ENCODE results near the gene ABCG2.
"Not testable (repeated sequence)": the region's sequence is repeated elsewhere in the genome, so short reads cannot be mapped to it uniquely, and the experiment has no call there.

The ABCG2 gene

GRCh38 chr4:88110826-88111225 lies 47.6 kb downstream of the ABCG2 start:
- no peak for DNase-seq (ENCODE audit: low spot score)

GRCh38 chr4:88109123-88109881 lies 49.1 kb downstream of the ABCG2 start:
- no peak for DNase-seq (ENCODE audit: low spot score)

GRCh38 chr4:88108747-88109122 lies 49.7 kb downstream of the ABCG2 start:
- DNase-seq (ENCODE audit: low spot score), result no peak

GRCh38 chr4:88108108-88108465 lies 50.4 kb downstream of the ABCG2 start:
- not testable (repeated sequence) for DNase-seq (ENCODE audit: low spot score)

GRCh38 chr4:88107406-88108107 lies 50.9 kb downstream of the ABCG2 start:
- DNase-seq (ENCODE audit: low spot score), result no peak

- no peak for DNase-seq (ENCODE audit: low spot score)
Measured at GRCh38 chr4:88106205-88106604, 52.2 kb downstream of the ABCG2 start.

GRCh38 chr4:88104902-88105610 lies 53.4 kb downstream of the ABCG2 start:
- no peak for DNase-seq (ENCODE audit: low spot score)

GRCh38 chr4:88102026-88102425 lies 56.4 kb downstream of the ABCG2 start:
- DNase-seq (ENCODE audit: low spot score), result no peak

- no peak for DNase-seq (ENCODE audit: low spot score)
Measured at GRCh38 chr4:88101165-88101564, 57.3 kb downstream of the ABCG2 start.

- no peak for DNase-seq (ENCODE audit: low spot score)
Measured at GRCh38 chr4:88098993-88099752, 59.3 kb downstream of the ABCG2 start.

GRCh38 chr4:88097781-88098180 lies 60.7 kb downstream of the ABCG2 start:
- DNase-seq (ENCODE audit: low spot score), result no peak

GRCh38 chr4:88097301-88097700 lies 61.1 kb downstream of the ABCG2 start:
- no peak for DNase-seq (ENCODE audit: low spot score)

- DNase-seq (ENCODE audit: low spot score), result no peak
Measured at GRCh38 chr4:88093874-88094273, 64.6 kb downstream of the ABCG2 start.

- no peak for DNase-seq (ENCODE audit: low spot score)
Measured at GRCh38 chr4:88091378-88091777, 67.1 kb downstream of the ABCG2 start.

- DNase-seq (ENCODE audit: low spot score), result no peak
Measured at GRCh38 chr4:88090898-88091297, 67.5 kb downstream of the ABCG2 start.

- no peak for DNase-seq (ENCODE audit: low spot score)
Measured at GRCh38 chr4:88087004-88087403, 71.4 kb downstream of the ABCG2 start.

- no peak for DNase-seq (ENCODE audit: low spot score)
Measured at GRCh38 chr4:88080626-88081025, 77.8 kb downstream of the ABCG2 start.

GRCh38 chr4:88078579-88078978 lies 79.9 kb downstream of the ABCG2 start:
- no peak for DNase-seq (ENCODE audit: low spot score)

- no peak for DNase-seq (ENCODE audit: low spot score)
Measured at GRCh38 chr4:88077911-88078524, 80.4 kb downstream of the ABCG2 start.

- DNase-seq (ENCODE audit: low spot score), result no peak
Measured at GRCh38 chr4:88075336-88075735, 83.1 kb downstream of the ABCG2 start.

GRCh38 chr4:88070031-88070430 lies 88.4 kb downstream of the ABCG2 start:
- DNase-seq (ENCODE audit: low spot score), result no peak

- no peak for DNase-seq (ENCODE audit: low spot score)
Measured at GRCh38 chr4:88064410-88064809, 94.0 kb downstream of the ABCG2 start.
